HEK293T (cell line): ENCODE measurements around the gene SLC12A7.

Experiments used
- CTCF ChIA-PET: fragments of 350-600 bp; formaldehyde crosslinking; extraction: SDS; loops from one replicate; lab custom pipeline; 2021; ENCODE audit warnings: antibody characterized with exemption, inconsistent platforms; lab: Yijun Ruan, JAX
- POLR2A ChIA-PET: fragments of 350-600 bp; formaldehyde crosslinking; extraction: SDS; loops from one replicate; lab custom pipeline; 2020; ENCODE audit warnings: antibody characterized with exemption, inconsistent platforms; lab: Yijun Ruan, JAX
- DNase-seq: peaks from one replicate; pipeline ENCODE4 v3.0.0; 2012; ENCODE audit warnings: mixed read lengths; ENCODE audit errors: extremely low spot score
- ARNT ChIP-seq: fragments of 450-650 bp; IDR thresholded peaks from 2 replicates; pipeline ENCODE4 v1.6.1; 2017; ENCODE audit warnings: mild to moderate bottlenecking
- BHLHE40 ChIP-seq: fragments of 450-650 bp; IDR thresholded peaks from 2 replicates; pipeline ENCODE4 v1.6.1; 2016; ENCODE audit warnings: mild to moderate bottlenecking, moderate library complexity, borderline replicate concordance
- CTBP1 ChIP-seq: fragments of 450-650 bp; IDR thresholded peaks from 2 replicates; pipeline ENCODE4 v1.6.1; 2016; ENCODE audit warnings: borderline replicate concordance
- ELF4 ChIP-seq: fragments of 450-650 bp; IDR thresholded peaks from 2 replicates; pipeline ENCODE4 v1.6.1; 2017; ENCODE audit warnings: antibody characterized with exemption
- FOXA1 ChIP-seq: fragments of 450-650 bp; IDR thresholded peaks from 2 replicates; pipeline ENCODE4 v1.6.1; 2016; ENCODE audit warnings: mild to moderate bottlenecking
- FOXK2 ChIP-seq: fragments of 450-650 bp; IDR thresholded peaks from 2 replicates; pipeline ENCODE4 v1.6.1; 2016; ENCODE audit warnings: mild to moderate bottlenecking
- FOXM1 ChIP-seq: fragments of 450-650 bp; IDR thresholded peaks from 2 replicates; pipeline ENCODE4 v1.6.1; 2017; ENCODE audit warnings: mild to moderate bottlenecking, borderline replicate concordance
- HDGF ChIP-seq: fragments of 450-650 bp; IDR thresholded peaks from 2 replicates; pipeline ENCODE4 v1.6.1; 2017; ENCODE audit warnings: antibody characterized with exemption, borderline replicate concordance
- L3MBTL2 ChIP-seq: fragments of 450-650 bp; conservative IDR thresholded peaks from 2 replicates; pipeline ENCODE4 v1.6.1; 2016; ENCODE audit warnings: mild to moderate bottlenecking
- LEF1 ChIP-seq: fragments of 450-650 bp; IDR thresholded peaks from 2 replicates; pipeline ENCODE4 v1.6.1; 2017; ENCODE audit warnings: mild to moderate bottlenecking, borderline replicate concordance
- NFRKB ChIP-seq: fragments of 450-650 bp; IDR thresholded peaks from 2 replicates; pipeline ENCODE4 v1.6.1; 2016; ENCODE audit warnings: mild to moderate bottlenecking, moderate library complexity
- PKNOX1 ChIP-seq: fragments of 450-650 bp; IDR thresholded peaks from 2 replicates; pipeline ENCODE4 v1.6.1; 2016
- SP1 ChIP-seq: fragments of 450-650 bp; IDR thresholded peaks from 2 replicates; pipeline ENCODE4 v1.6.1; 2017
- SUZ12 ChIP-seq: fragments of 450-650 bp; IDR thresholded peaks from 2 replicates; pipeline ENCODE4 v1.6.1; 2016; ENCODE audit warnings: mild to moderate bottlenecking
- TARDBP ChIP-seq: fragments of 450-650 bp; IDR thresholded peaks from 2 replicates; pipeline ENCODE4 v1.6.1; 2016
- ZNF384 ChIP-seq: fragments of 450-650 bp; IDR thresholded peaks from 2 replicates; pipeline ENCODE4 v1.6.1; 2016

Gene SLC12A7

GRCh38 chr5:1054018-1054798 is 57.7 kb downstream of the SLC12A7 start:
- no peak for DNase-seq
- CTCF ChIA-PET, result no interaction called here
- TF ChIP-seq PKNOX1, result no peak
- no peak for TF ChIP-seq FOXA1
- no peak for TF ChIP-seq HDGF
- TF ChIP-seq BHLHE40, result no peak
- no peak for TF ChIP-seq SUZ12
- TF ChIP-seq NFRKB, result no peak
- TF ChIP-seq ZNF384, result no peak
- TF ChIP-seq TARDBP, result no peak
- no peak for TF ChIP-seq CTBP1
- no peak for TF ChIP-seq ARNT
- no peak for TF ChIP-seq FOXM1
- no peak for TF ChIP-seq SP1
- TF ChIP-seq LEF1, result no peak
- TF ChIP-seq ELF4, result no peak
- no peak for TF ChIP-seq FOXK2
- POLR2A ChIA-PET, result no interaction called here

- POLR2A ChIA-PET, result no interaction called here
- CTCF ChIA-PET, result no interaction called here
- TF ChIP-seq LEF1 (no peak), ELF4 (no peak), PKNOX1 (no peak)
- DNase-seq, result no peak
These were observed 58.4 kb downstream of the SLC12A7 start for GRCh38 chr5:1053391-1054017.

- DNase-seq, result no peak
- POLR2A ChIA-PET, result no interaction called here
- TF ChIP-seq ELF4, result no peak
- TF ChIP-seq LEF1, result no peak
- no peak for TF ChIP-seq BHLHE40
- TF ChIP-seq TARDBP, result no peak
- no peak for TF ChIP-seq CTBP1
- no peak for TF ChIP-seq FOXA1
- no peak for TF ChIP-seq FOXK2
- TF ChIP-seq L3MBTL2, result no peak
- TF ChIP-seq ZNF384, result no peak
- TF ChIP-seq ARNT, result no peak
- no peak for TF ChIP-seq SUZ12
- no peak for TF ChIP-seq FOXM1
- TF ChIP-seq SP1, result no peak
- no peak for TF ChIP-seq NFRKB
- TF ChIP-seq HDGF, result no peak
- TF ChIP-seq PKNOX1, result no peak
- CTCF ChIA-PET, result no interaction called here
These were observed 59.0 kb downstream of the SLC12A7 start for GRCh38 chr5:1052641-1053390.

- ChIA-PET CTCF (no interaction called here), POLR2A (no interaction called here)
- no peak for TF ChIP-seq ARNT
- no peak for TF ChIP-seq SUZ12
- TF ChIP-seq ELF4, result no peak
- TF ChIP-seq ZNF384, result no peak
- TF ChIP-seq PKNOX1, result no peak
- no peak for TF ChIP-seq FOXM1
- TF ChIP-seq TARDBP, result no peak
- TF ChIP-seq LEF1, result no peak
- no peak for TF ChIP-seq NFRKB
- TF ChIP-seq HDGF, result no peak
- TF ChIP-seq L3MBTL2, result no peak
- TF ChIP-seq FOXA1, result no peak
- no peak for TF ChIP-seq BHLHE40
- DNase-seq, result no peak
These were observed 59.8 kb downstream of the SLC12A7 start for GRCh38 chr5:1052076-1052475.

- no peak for DNase-seq
- TF ChIP-seq SUZ12 (no peak), ZNF384 (no peak), L3MBTL2 (no peak), LEF1 (no peak), CTBP1 (no peak), TARDBP (no peak), PKNOX1 (no peak), ARNT (no peak), FOXM1 (no peak), SP1 (no peak), FOXA1 (no peak), HDGF (no peak), NFRKB (no peak), FOXK2 (no peak), BHLHE40 (no peak)
- ChIA-PET CTCF (no interaction called here), POLR2A (no interaction called here)
These were observed 60.5 kb downstream of the SLC12A7 start for GRCh38 chr5:1051366-1051720.
